PC-3 (cell line): Measurements from ENCODE around the gene BRME1.
"Not testable (repeated sequence)": the region's sequence is repeated elsewhere in the genome, so short reads cannot be mapped to it uniquely, and the experiment has no call there.

Experiments used
- EZH2 ChIP-seq: fragments of 300-600 bp; sonication (generic); IDR thresholded peaks from one replicate; pipeline ENCODE4 v1.6.1; 2017; ENCODE audit warnings: antibody characterized with exemption, mild to moderate bottlenecking, low read length; ENCODE audit not compliant: unreplicated experiment
- TF ChIP-seq, protein P1 (sequence below): fragments of 300-600 bp; sonication (generic); conservative IDR thresholded peaks from 2 replicates; pipeline ENCODE4 v1.5.1; 2017; ENCODE audit warnings: antibody characterized with exemption, low read depth, mild to moderate bottlenecking, low read length

DNA sequence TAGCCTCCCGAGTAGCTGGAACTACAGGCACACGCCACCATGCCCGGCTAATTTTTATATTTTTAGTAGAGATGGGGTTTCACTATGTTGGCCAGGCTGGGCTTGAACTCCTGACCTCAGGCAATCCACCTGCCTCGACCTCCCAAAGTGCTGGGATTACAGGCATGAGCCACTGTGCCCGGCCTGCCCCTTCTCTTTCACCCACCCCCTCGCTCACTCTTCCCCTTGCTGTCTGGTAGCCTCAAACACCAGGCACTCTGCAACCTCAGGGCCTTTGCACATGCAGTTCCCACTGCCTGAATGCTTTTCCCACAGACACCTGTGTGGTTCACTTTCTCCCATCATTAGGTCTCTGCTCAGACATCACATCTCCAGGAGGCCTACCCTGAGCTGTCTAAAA, 16.2 kb upstream of the BRME1 start:
- TF ChIP-seq, protein P1, sequence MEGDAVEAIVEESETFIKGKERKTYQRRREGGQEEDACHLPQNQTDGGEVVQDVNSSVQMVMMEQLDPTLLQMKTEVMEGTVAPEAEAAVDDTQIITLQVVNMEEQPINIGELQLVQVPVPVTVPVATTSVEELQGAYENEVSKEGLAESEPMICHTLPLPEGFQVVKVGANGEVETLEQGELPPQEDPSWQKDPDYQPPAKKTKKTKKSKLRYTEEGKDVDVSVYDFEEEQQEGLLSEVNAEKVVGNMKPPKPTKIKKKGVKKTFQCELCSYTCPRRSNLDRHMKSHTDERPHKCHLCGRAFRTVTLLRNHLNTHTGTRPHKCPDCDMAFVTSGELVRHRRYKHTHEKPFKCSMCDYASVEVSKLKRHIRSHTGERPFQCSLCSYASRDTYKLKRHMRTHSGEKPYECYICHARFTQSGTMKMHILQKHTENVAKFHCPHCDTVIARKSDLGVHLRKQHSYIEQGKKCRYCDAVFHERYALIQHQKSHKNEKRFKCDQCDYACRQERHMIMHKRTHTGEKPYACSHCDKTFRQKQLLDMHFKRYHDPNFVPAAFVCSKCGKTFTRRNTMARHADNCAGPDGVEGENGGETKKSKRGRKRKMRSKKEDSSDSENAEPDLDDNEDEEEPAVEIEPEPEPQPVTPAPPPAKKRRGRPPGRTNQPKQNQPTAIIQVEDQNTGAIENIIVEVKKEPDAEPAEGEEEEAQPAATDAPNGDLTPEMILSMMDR = not testable (repeated sequence)
- not testable (repeated sequence) for TF ChIP-seq EZH2
